ENCODE data around the gene HSPA8.

GRCh38 chr11:123091506-123091905 lies 29.6 kb upstream of the HSPA8 start:
- TF ChIP-seq CTCF (IDR thresholded peaks at IDR 0.05) (no peak), TCF7L2 (IDR thresholded peaks at IDR 0.05; ENCODE audit: low read depth, low read length) (no peak), SIN3A (IDR thresholded peaks at IDR 0.05; ENCODE audit: borderline replicate concordance, insufficient read depth, low read depth, low read length) (no peak), POLR2AphosphoS5 (IDR thresholded peaks at IDR 0.05; ENCODE audit: low read depth, low read length) (no peak)

All from Panc1 (cell line).